PC-9 (cell line): ENCODE data around the gene RALB.

Source experiments
- EZH2 ChIP-seq: fragments of 200-600 bp; sonication (generic); IDR thresholded peaks from 2 replicates; pipeline ENCODE4 v1.8.0; 2017; ENCODE audit warnings: antibody characterized with exemption, low read depth
- TF ChIP-seq, protein P1 (sequence below): fragments of 200-600 bp; sonication (generic); conservative IDR thresholded peaks from 2 replicates; pipeline ENCODE4 v1.6.1; 2017; ENCODE audit warnings: mixed run types, antibody characterized with exemption, mild to moderate bottlenecking, moderate library complexity

DNA sequence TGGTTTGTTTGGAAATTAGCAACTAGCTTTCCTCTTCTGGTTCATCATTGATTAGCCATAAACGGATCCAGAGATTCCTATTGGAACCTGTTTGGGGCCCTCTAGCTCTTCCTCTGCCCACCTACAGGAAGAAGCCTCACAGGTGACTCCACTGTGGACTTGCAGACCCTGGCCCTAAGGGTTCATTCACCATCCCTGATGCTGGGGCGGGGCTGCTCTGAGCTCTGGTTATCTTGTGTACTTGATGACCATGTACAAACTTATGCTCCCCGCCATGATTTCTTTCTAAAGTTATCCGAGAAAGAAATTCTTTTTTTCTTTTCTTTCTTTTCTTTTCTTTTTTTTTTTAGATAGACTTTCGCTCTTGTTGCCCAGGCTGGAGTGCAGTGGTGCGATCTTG, 59.4 kb downstream of the RALB start:
- TF ChIP-seq, protein P1, sequence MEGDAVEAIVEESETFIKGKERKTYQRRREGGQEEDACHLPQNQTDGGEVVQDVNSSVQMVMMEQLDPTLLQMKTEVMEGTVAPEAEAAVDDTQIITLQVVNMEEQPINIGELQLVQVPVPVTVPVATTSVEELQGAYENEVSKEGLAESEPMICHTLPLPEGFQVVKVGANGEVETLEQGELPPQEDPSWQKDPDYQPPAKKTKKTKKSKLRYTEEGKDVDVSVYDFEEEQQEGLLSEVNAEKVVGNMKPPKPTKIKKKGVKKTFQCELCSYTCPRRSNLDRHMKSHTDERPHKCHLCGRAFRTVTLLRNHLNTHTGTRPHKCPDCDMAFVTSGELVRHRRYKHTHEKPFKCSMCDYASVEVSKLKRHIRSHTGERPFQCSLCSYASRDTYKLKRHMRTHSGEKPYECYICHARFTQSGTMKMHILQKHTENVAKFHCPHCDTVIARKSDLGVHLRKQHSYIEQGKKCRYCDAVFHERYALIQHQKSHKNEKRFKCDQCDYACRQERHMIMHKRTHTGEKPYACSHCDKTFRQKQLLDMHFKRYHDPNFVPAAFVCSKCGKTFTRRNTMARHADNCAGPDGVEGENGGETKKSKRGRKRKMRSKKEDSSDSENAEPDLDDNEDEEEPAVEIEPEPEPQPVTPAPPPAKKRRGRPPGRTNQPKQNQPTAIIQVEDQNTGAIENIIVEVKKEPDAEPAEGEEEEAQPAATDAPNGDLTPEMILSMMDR, result no peak
- no peak for TF ChIP-seq EZH2
